GM06990 (cell line): ENCODE measurements around the gene PIGU.

Experiments
- DNase-seq: peaks from one replicate; pipeline ENCODE4 v3.0.0-alpha.2; 2011; ENCODE audit not compliant: insufficient read length; ENCODE audit errors: extremely low read depth
- H3K27me3 ChIP-seq: replicated peaks from 2 replicates; pipeline ENCODE4 v1.6.0; 2011; ENCODE audit warnings: low read length; ENCODE audit not compliant: control insufficient read depth, insufficient read depth
- H3K36me3 ChIP-seq: 2 replicates; pipeline ENCODE4 v1.5.1; 2011; ENCODE audit warnings: low read length; ENCODE audit not compliant: control insufficient read depth, insufficient read depth
- H3K4me3 ChIP-seq: replicated peaks from 2 replicates; pipeline ENCODE4 v1.5.1; 2011; ENCODE audit warnings: low read depth, mild to moderate bottlenecking, control low read depth, low read length
- CTCF ChIP-seq: IDR thresholded peaks from 2 replicates; pipeline ENCODE4 v1.5.1; 2011; ENCODE audit warnings: low read length, control low read depth, mild to moderate bottlenecking, inconsistent platforms; ENCODE audit not compliant: insufficient read depth, poor library complexity, severe bottlenecking

PIGU gene

GRCh38 chr20:34541264-34541901 is 135.5 kb downstream of the PIGU start:
- Histone ChIP-seq H3K27me3 (no peaks in the 10 kb centered on the region), H3K4me3 (no peak overlapping the region), H3K36me3 (peaks cover 11% of the 10 kb centered on the region)
- no peak for TF ChIP-seq CTCF
- DNase-seq: no peak

- H3K27me3 ChIP-seq: no peaks in the 10 kb centered on the region
- H3K4me3 ChIP-seq: no peak overlapping the region
- DNase-seq: no peak
- H3K36me3 ChIP-seq: peaks cover 16% of the 10 kb centered on the region
- no peak for TF ChIP-seq CTCF
These were observed 136.2 kb downstream of the PIGU start for GRCh38 chr20:34540596-34541263.

GRCh38 chr20:34539756-34540155 is 137.1 kb downstream of the PIGU start:
- H3K36me3 ChIP-seq: peaks cover 24% of the 10 kb centered on the region
- H3K27me3 ChIP-seq: no peaks in the 10 kb centered on the region
- TF ChIP-seq CTCF: no peak
- no peak overlapping the region for H3K4me3 ChIP-seq
- no peak for DNase-seq

GRCh38 chr20:34538671-34539123 is 138.2 kb downstream of the PIGU start:
- peak; percentile 89 for TF ChIP-seq CTCF
- H3K27me3 ChIP-seq: no peaks in the 10 kb centered on the region
- no peak overlapping the region for H3K4me3 ChIP-seq
- DNase-seq: no peak
- H3K36me3 ChIP-seq: peaks cover 30% of the 10 kb centered on the region

- H3K4me3 ChIP-seq: no peak overlapping the region
- no peaks in the 10 kb centered on the region for H3K27me3 ChIP-seq
- DNase-seq: no peak
- H3K36me3 ChIP-seq: peaks cover 35% of the 10 kb centered on the region
- TF ChIP-seq CTCF: no peak
These were observed 139.2 kb downstream of the PIGU start for GRCh38 chr20:34537651-34538050.
